Loucy (cell line): ENCODE results near the gene AMACR.

ENCODE experiments used
- EZH2phosphoT487 ChIP-seq: fragments of 200-600 bp; IDR thresholded peaks from 2 replicates; pipeline ENCODE4 v1.6.1; 2018; ENCODE audit warnings: antibody characterized with exemption, mild to moderate bottlenecking, moderate library complexity, borderline replicate concordance
- TF ChIP-seq, protein P1 (sequence below): fragments of 200-600 bp; sonication (generic); conservative IDR thresholded peaks from 2 replicates; pipeline ENCODE4 v1.5.1; 2014; ENCODE audit warnings: mild to moderate bottlenecking, antibody characterized with exemption, low read length

GRCh38 chr5:33999978-34000377, 7.9 kb downstream of the AMACR start:
- TF ChIP-seq, protein P1, sequence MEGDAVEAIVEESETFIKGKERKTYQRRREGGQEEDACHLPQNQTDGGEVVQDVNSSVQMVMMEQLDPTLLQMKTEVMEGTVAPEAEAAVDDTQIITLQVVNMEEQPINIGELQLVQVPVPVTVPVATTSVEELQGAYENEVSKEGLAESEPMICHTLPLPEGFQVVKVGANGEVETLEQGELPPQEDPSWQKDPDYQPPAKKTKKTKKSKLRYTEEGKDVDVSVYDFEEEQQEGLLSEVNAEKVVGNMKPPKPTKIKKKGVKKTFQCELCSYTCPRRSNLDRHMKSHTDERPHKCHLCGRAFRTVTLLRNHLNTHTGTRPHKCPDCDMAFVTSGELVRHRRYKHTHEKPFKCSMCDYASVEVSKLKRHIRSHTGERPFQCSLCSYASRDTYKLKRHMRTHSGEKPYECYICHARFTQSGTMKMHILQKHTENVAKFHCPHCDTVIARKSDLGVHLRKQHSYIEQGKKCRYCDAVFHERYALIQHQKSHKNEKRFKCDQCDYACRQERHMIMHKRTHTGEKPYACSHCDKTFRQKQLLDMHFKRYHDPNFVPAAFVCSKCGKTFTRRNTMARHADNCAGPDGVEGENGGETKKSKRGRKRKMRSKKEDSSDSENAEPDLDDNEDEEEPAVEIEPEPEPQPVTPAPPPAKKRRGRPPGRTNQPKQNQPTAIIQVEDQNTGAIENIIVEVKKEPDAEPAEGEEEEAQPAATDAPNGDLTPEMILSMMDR = no peak
- no peak for TF ChIP-seq EZH2phosphoT487
